RWPE2 (cell line): ENCODE measurements around the gene BPIFB6.

Experiments
- ATAC-seq: fragments of 200-7000 bp; cut with Tn5 transposase; 3 replicates; pipeline ENCODE4 v1.9.1; 2021; ENCODE audit warnings: low read depth
- DNase-seq: peaks from one replicate; pipeline ENCODE4 v3.0.0-alpha.2; 2020; ENCODE audit warnings: low spot score
- H3K27ac ChIP-seq: fragments of 450-650 bp; 2 replicates; pipeline ENCODE4 v1.5.1; 2017; ENCODE audit warnings: mild to moderate bottlenecking; ENCODE audit not compliant: poor library complexity, severe bottlenecking
- H3K27me3 ChIP-seq: fragments of 250-450 bp; sonication (Bioruptor Pico); 2 replicates; pipeline ENCODE4 v1.5.1; 2021; ENCODE audit warnings: mild to moderate bottlenecking, moderate library complexity; ENCODE audit not compliant: insufficient read depth, poor library complexity, severe bottlenecking
- H3K36me3 ChIP-seq: fragments of 250-450 bp; sonication (Bioruptor Pico); 2 replicates; pipeline ENCODE4 v1.5.1; 2020; ENCODE audit warnings: low read depth, mild to moderate bottlenecking, moderate library complexity
- H3K4me1 ChIP-seq: fragments of 250-450 bp; sonication (Bioruptor Pico); 2 replicates; pipeline ENCODE4 v1.5.1; 2021; ENCODE audit warnings: mild to moderate bottlenecking, moderate library complexity; ENCODE audit not compliant: insufficient read depth, poor library complexity, severe bottlenecking
- H3K4me3 ChIP-seq: fragments of 250-450 bp; sonication (Bioruptor Pico); 2 replicates; pipeline ENCODE4 v1.5.1; 2021; ENCODE audit warnings: mild to moderate bottlenecking, moderate library complexity; ENCODE audit not compliant: severe bottlenecking
- H3K9me3 ChIP-seq: fragments of 250-450 bp; sonication (Bioruptor Pico); 2 replicates; pipeline ENCODE4 v1.5.1; 2021; ENCODE audit warnings: mild to moderate bottlenecking, moderate library complexity; ENCODE audit not compliant: severe bottlenecking
- CTCF ChIP-seq: fragments of 450-650 bp; IDR thresholded peaks from one replicate; pipeline ENCODE4 v1.5.1; 2017; ENCODE audit warnings: mild to moderate bottlenecking, moderate library complexity; ENCODE audit not compliant: poor library complexity, severe bottlenecking

The BPIFB6 gene

DNA sequence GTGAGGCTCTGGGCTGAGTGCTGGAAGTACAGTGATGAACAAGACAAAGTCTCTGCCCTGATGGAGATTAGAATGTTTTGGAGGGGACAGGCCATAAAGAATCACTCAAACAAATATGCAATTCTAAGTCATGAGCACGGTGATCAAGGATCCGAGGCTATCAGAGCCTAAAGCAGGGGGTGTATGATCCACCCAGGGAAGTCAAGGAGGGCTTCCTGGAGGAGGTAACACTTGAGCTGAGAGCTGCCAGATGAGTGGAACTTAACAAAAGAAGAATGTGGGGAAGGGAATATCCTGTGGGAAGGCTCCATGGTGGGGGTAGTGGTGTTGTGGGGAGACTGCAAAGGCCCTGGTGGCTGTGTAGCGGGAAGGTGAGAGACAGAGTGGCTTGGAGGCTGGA, 60.2 kb downstream of the BPIFB6 start:
- no peaks in the 10 kb centered on the region for H3K9me3 ChIP-seq
- ATAC-seq (no peak), DNase-seq (no peak)
- no peak overlapping the region for H3K27ac ChIP-seq
- no peaks in the 10 kb centered on the region for H3K27me3 ChIP-seq
- H3K4me1 ChIP-seq = no peaks in the 10 kb centered on the region
- H3K36me3 ChIP-seq = no peaks in the 10 kb centered on the region
- H3K4me3 ChIP-seq = no peak overlapping the region
- no peak for TF ChIP-seq CTCF

DNA sequence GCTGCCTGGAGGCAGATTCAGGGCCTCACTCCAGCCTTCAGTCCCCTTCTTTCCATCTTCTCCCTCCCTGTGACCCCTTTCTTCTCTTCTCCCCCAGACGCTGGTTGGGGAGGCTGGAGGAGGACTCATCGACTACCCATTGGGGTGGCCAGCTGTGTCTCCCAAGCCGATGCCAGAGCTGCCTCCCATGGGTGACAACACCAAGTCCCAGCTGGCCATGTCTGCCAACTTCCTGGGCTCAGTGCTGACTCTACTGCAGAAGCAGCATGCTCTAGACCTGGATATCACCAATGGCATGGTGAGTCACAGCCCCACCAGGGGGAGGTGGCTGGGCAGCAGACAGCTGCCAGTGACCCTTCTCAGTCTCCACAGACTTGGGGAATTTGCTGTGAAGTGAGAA, 60.9 kb downstream of the BPIFB6 start:
- Histone ChIP-seq H3K4me1 (no peaks in the 10 kb centered on the region), H3K27me3 (no peaks in the 10 kb centered on the region), H3K27ac (no peak overlapping the region), H3K9me3 (no peaks in the 10 kb centered on the region), H3K36me3 (no peaks in the 10 kb centered on the region), H3K4me3 (no peak overlapping the region)
- ATAC-seq (no peak; the same call in 2 of the 3 replicates), DNase-seq (no peak)
- TF ChIP-seq CTCF = no peak

DNA sequence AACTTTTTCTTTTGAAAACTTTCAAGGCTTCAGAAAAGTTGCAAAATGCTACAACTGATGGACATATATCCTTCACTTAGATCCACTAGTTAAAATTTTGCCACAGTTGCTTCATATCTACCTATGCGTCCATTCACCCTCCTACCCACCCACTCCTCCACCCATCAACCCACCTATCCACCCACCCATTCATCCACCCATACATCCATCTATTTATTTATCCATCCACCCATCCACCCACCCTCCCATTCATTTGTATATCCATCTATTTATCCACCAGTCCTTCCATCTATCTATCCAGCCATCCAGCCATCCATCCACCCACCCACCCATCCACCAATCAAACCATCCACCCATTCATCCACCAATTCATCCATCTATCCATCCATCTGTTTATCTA, 61.6 kb downstream of the BPIFB6 start:
- no peaks in the 10 kb centered on the region for H3K9me3 ChIP-seq
- DNase-seq = no peak
- no peak for ATAC-seq

DNA sequence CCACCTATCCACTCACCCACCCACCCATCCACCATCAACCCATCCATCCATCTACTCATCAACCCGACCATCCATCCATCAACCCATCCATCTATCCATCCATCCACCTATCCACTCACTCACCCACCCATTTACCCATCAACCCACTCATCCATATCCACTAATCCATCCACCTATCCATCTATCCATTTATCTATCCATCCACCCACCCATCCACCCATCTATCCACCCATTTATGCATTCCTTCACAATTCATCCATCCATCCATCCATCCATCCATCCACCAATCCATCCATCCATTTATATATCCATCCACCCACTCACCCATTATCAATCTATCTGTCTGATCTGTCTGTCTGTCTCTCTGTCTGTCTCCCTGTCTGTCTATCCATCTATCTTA, 62.1 kb downstream of the BPIFB6 start:
- no peaks in the 10 kb centered on the region for H3K4me1 ChIP-seq
- no peaks in the 10 kb centered on the region for H3K36me3 ChIP-seq
- no peaks in the 10 kb centered on the region for H3K9me3 ChIP-seq
- TF ChIP-seq CTCF = no peak
- ATAC-seq = no peak
- H3K27me3 ChIP-seq = no peaks in the 10 kb centered on the region
- H3K4me3 ChIP-seq = no peak overlapping the region
- no peak for DNase-seq
- H3K27ac ChIP-seq = no peak overlapping the region

More for the DNA sequence above, 61.6 kb downstream of the BPIFB6 start:
- no peak for TF ChIP-seq CTCF
- Histone ChIP-seq H3K36me3 (no peaks in the 10 kb centered on the region), H3K27ac (no peak overlapping the region), H3K27me3 (no peaks in the 10 kb centered on the region), H3K4me1 (no peaks in the 10 kb centered on the region), H3K4me3 (no peak overlapping the region)
